Muscle of arm (tissue), 12 donors: ENCODE data around the gene TMEM128. TPM values are rescaled to one million over a fixed set of nuclear protein-coding genes. Genes with fewer than 3 reads are reported as not detected.
"Not testable (repeated sequence)": the region's sequence is repeated elsewhere in the genome, so short reads cannot be mapped to it uniquely, and the experiment has no call there.

Experiments used
- DNase-seq: peaks from one replicate; pipeline ENCODE4 v3.0.0-alpha.2; 2013
- polyA plus RNA-seq, 12 donors: library from polyadenylated mRNA; unstranded; fragments of 120-200 nt; gene quantifications; one replicate each; pipeline ENCODE4 v1.2.1, GENCODE V29; 2013; ENCODE audit not compliant: insufficient read length in 12 of 12

The TMEM128 gene
- polyA plus RNA-seq, 12 donors, result 17.4 to 24.5 (median 22.6) TPM; not detected in 1

DNA sequence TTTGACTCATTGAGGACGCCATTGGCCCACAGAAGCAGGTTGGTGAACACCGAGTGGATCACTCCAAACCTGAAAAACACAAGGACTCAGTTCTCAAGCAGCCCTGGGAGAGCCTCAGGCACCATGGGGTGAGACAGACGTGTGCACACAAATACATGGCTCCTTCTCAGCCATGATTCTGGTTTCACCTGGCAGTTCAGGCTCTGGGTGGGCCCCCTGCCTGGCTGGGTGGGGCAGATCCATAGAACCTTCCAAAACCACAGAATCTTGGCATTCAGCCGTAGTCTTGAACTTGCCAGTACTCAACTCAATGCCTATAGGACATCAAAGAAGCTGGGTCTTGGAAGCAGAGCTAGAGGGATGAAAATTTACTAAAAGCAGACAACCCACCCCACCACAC, 45.5 kb downstream of the TMEM128 start:
- DNase-seq, result no peak

DNA sequence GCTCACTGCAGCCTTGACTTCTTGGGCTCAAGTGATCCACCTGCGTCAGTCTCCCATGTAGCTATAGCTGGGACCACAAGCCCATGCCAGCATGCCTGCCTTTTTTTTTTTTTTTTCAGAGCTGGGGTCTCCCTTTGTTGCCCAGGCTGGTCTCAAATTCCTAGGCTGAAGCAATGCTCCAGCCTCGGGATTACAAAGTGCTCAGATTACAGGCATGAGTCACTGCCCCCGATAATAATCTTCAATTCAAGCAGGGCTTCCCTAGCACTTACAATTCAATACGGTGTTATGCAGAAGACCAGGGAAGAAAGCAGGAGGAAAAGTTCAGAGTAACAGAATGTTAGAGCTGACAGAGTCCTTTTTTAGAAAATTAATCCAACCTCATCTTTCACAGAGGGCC, 47.4 kb downstream of the TMEM128 start:
- DNase-seq, result no peak

DNA sequence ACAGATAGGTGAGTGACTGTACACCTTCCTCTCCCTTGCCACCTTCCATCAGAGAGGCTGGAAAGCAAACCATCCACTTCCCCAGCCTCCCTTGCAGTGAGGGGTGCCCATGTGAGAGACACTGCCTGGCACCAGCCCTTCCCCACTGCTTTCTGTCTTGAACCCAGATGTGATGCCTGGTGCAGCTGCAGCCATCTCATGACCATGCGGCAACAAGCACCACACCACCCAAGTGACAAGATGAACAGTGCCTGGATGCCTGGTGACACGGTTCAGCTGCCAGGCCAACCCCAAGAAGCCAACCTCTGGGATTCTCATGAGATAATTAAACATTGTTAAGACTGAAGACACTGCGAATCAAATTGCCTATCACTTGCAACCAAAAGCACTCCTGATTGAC, 52.7 kb downstream of the TMEM128 start:
- no peak for DNase-seq

DNA sequence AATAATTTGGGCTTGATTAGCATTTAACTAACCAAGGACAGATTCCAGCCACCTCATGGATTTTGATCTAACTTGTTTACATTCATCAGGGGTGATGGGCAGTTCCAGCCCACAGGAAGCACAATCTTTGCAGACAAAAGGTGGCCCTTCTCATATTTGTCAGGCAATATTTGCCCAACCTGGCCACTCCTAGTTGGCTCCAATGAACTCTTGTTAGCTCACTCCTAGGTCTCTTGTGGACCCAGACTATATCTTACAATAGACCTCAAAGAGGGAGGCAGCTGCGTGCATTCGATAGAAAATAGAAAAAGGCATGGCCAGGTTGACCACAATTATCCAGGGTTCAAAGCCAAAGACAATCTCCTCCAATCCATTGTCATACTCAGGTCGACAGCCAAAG, 59.5 kb downstream of the TMEM128 start:
- DNase-seq, result not testable (repeated sequence)

Other genes with a start within 250 kb of the TMEM128 start
- gene OTOP1, start 21.3 kb downstream of the TMEM128 start, polyA plus RNA-seq, result not detected
- gene LYAR, start 41.9 kb upstream of the TMEM128 start, polyA plus RNA-seq, result 10 to 100 TPM in 11 of 12 donors, not detected in 1; 10.9 to 21.4 (median 16.8) TPM
- 1 to 10 TPM in 10 of 12 donors, not detected in 2; 3.9 to 9.4 (median 6.4) TPM for gene ZBTB49, start 42.0 kb upstream of the TMEM128 start, polyA plus RNA-seq
- gene NSG1, start 138.9 kb upstream of the TMEM128 start, polyA plus RNA-seq, result 10 to 100 TPM in 2 of 12 donors, 1 to 10 TPM in 9, not detected in 1; 1.3 to 40.3 (median 3.5) TPM